Right hindlimb (tissue), 1 donor: ENCODE data around the gene CIZ1.
"Not testable (repeated sequence)": the region's sequence is repeated elsewhere in the genome, so short reads cannot be mapped to it uniquely, and the experiment has no call there.

Source experiments
- DNase-seq: peaks from one replicate; pipeline ENCODE4 v3.0.0-alpha.2; 2018

Gene CIZ1

GRCh38 chr9:128191406-128192046 lies at the start of gene CIZ1:
CIZ1 (minus strand) TSS chr9:128191572; CDS start chr9:128190857, 715 bp downstream.
- peak; percentile 88 for DNase-seq

- DNase-seq: no peak
Measured at GRCh38 chr9:128233817-128234406, 42.5 kb upstream of the CIZ1 start.

GRCh38 chr9:128232528-128233428 lies 41.4 kb upstream of the CIZ1 start:
- DNase-seq: no peak

- peak; percentile 86 for DNase-seq
Measured at GRCh38 chr9:128231638-128232527, 40.5 kb upstream of the CIZ1 start.

- DNase-seq: not testable (repeated sequence)
Measured at GRCh38 chr9:128230897-128231296, 39.5 kb upstream of the CIZ1 start.

- no peak for DNase-seq
Measured at GRCh38 chr9:128226412-128226801, 35.0 kb upstream of the CIZ1 start.

DNA sequence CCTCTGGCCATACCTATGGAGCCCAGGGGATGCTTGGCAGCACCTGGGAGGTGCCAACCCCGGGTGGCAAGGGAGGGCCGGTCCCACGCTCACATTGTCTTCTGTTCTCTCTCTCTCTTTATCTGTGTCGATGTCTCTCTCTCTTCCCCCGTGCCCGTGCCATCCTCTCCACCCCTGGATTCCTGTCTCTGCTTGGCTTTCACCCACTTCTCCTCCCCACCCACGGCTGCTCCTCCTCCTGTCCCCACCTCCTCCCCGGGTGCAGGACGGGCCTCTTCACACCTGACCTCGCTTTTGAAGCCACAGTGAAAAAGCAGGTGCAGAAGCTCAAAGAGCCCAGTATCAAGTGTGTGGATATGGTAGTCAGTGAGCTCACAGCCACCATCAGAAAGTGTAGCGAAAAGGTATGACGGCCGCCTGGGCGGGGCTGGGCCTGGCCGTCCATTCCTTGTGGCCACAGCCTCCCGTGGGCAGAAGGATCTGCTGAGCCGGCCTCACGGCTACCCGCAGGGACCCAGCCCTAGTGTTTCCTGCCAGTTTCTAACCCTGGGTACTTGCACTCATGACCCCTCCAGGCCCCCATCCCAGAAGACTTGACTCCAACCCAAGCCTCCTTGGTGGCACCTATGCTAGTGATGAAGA lies 34.5 kb upstream of the CIZ1 start:
- no peak for DNase-seq

DNA sequence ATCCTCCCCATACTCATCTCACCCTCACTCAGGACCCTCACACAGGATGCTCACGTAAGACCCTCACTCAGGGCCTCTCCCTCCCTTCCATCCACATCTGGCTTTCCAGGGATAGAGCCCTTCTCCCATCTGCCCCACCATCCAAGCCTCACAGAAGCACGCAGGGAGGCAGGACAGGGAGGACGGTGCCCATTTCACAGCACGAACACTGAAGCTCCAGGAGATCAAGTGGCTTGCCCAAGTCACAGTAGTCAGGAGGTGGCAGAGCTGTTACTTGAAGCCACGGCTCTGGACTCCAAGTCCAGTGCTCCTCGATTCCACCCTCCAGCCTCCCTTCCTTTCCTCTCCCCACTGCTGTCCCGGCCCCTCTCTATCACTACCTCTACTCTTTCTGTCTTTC lies 33.5 kb upstream of the CIZ1 start:
- DNase-seq: no peak

GRCh38 chr9:128222880-128223670 lies 31.7 kb upstream of the CIZ1 start:
- DNase-seq: no peak

- DNase-seq: no peak
Measured at GRCh38 chr9:128222026-128222425, 30.7 kb upstream of the CIZ1 start.

DNA sequence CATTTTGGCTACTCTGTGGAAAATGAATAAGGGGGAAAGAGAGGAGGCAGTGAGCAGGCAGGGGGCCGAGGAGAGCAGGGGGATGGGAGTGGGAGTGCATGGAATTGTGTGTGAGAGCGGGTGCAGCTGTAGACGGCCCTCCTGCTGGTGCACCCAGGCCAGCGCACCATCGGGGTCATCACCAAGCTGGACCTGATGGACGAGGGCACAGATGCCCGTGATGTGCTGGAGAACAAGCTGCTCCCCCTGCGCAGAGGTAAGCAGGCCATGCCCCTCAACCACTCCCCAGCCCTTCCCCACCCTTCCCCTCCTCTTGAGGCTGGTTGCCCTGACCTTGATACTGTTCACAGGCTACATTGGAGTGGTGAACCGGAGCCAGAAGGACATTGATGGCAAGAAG lies 28.5 kb upstream of the CIZ1 start:
- no peak for DNase-seq

- DNase-seq: peak; percentile 91
Measured at GRCh38 chr9:128218518-128219389, 27.4 kb upstream of the CIZ1 start.

DNA sequence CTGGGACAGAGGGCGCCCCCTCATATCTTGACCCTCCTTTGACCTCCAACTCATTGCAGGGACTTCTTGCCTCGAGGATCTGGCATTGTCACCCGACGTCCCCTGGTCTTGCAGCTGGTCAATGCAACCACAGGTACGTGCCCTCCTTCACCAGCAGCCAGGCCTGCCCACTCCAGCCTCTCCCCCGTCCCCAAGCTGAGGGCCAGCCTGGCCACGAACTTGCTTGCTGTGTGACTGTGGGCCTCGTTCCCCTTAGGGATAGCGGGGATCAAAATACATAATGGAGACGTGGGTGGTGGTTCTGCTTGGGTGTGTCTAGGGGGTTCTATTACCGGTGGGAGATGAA lies 26.8 kb upstream of the CIZ1 start:
- DNase-seq: no peak

DNA sequence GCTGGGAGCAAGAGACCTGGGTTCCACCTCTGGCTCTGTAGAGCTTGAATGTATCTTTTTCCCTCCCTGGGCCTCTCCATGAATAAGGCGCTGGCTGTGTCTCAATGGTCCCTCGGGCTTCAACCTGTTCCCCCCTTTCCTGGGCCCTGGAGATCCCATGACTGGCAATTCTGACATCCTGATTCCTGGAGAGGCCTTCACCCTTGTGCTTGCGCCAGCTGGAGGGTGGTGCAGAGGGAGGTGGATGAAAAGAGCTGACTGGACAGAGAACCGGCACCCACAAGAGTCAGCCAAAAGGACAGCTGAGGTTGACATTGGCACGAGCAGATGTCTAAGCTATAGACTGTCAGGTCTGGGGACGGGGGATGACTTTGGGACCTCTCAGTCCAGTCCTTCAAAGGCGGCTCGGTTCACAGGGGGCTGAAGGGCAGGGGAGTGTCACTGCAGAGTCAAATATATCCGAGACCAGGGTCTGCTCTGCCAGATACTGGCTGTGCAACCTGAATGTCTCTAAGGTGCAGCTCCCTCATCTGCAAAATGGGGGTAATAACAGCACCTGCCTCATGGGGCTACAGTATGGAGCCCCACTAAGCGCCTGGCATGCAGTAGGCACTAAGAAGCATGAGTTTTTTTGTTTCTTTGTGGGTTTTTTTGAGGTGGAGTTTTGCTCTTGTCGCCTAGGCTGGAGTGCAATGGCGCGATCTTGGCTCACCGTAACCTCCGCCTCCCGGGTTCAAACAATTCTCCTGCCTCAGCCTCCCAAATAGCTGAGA lies 25.6 kb upstream of the CIZ1 start:
- no peak for DNase-seq

GRCh38 chr9:128215491-128216409 lies 24.4 kb upstream of the CIZ1 start:
- DNase-seq: no peak

DNA sequence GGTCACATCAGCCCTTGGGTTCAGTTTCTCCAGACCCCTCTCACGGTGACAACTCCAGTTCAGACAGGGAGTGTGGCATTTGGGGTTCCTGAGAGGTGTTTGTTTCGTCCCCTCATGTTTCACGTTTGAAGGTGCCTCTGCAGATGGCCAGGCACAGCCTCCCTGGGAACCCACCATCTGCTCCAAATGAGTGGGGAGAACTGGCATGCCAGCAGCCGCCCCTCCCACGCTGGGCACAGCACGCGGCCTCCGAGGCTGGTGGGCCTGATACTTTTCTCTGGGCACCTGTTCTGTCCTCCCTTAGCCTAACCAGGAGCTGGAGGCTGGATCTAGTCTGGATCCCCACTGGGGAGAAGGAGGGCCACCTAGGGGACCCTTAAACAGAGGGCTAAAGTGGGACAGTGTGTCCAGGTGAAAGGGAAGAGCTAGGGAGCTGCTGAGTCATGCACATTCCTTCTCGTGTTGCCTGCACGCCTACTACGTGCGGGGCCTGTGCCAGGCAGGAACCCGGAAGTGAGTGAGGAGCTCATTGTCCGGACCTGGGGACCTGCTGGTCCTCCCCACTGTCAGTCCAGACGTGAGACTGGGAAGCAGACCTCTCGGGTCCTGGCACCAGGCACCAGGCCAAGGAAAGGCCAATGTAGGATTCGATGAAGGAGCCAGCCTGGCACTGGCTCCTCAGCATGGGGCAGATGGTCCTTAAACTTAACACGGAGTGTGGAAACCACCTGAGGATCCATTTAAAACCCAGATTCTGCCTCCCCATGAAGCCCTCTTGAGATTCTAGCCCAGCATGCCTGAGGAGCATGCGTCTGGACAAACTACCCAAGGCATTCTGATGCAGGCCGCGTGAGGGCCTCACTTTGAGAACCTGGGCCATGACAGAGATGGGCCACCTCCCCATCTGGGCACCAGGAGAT lies 23.5 kb upstream of the CIZ1 start:
- DNase-seq: no peak

GRCh38 chr9:128213746-128214497 lies 22.6 kb upstream of the CIZ1 start:
- no peak for DNase-seq
